ENCODE results near the gene TBC1D3B.

GRCh38 chr17:36183001-36183971 lies 6.8 kb upstream of the TBC1D3B start:
- TF ChIP-seq CTCF (conservative IDR thresholded peaks at IDR 0.05) (no peak), ZFX (IDR thresholded peaks at IDR 0.05) (0 out of 2 replicates have a peak, but pooled peaks have one; percentile 12)

Data from C4-2B (cell line).